DMS153 treated with DMSO at 0.1 percent for 48 hours (cell line): ENCODE results near the gene MYO18A.
A peak's percentile ranks its signal among the peaks of the same experiment; 100 is the strongest.
"Not testable (repeated sequence)": the region's sequence is repeated elsewhere in the genome, so short reads cannot be mapped to it uniquely, and the experiment has no call there.

ENCODE experiments used
- DNase-seq: peaks from one replicate; lab custom pipeline; 2025; ENCODE audit not compliant: unreplicated experiment; lab: John Stamatoyannopoulos, UW

Gene MYO18A

GRCh38 chr17:29108823-29109476, 71.2 kb downstream of the MYO18A start:
- DNase-seq, result no peak

- DNase-seq, result no peak
Observed at GRCh38 chr17:29107933-29108822, 72.0 kb downstream of the MYO18A start.

- no peak for DNase-seq
Observed at GRCh38 chr17:29107084-29107483, 73.1 kb downstream of the MYO18A start.

GRCh38 chr17:29103341-29103740, 76.9 kb downstream of the MYO18A start:
- no peak for DNase-seq

- no peak for DNase-seq
Observed at GRCh38 chr17:29102741-29103181, 77.4 kb downstream of the MYO18A start.

- DNase-seq, result no peak
Observed at GRCh38 chr17:29102046-29102445, 78.2 kb downstream of the MYO18A start.

- no peak for DNase-seq
Observed at GRCh38 chr17:29100296-29100695, 79.9 kb downstream of the MYO18A start.

- DNase-seq, result no peak
Observed at GRCh38 chr17:29099527-29099926, 80.7 kb downstream of the MYO18A start.

- DNase-seq, result no peak
Observed at GRCh38 chr17:29096094-29096493, 84.1 kb downstream of the MYO18A start.

GRCh38 chr17:29095439-29095838, 84.8 kb downstream of the MYO18A start:
- DNase-seq, result no peak

GRCh38 chr17:29094101-29094708, 86.0 kb downstream of the MYO18A start:
- no peak for DNase-seq

- no peak for DNase-seq
Observed at GRCh38 chr17:29093090-29093871, 86.9 kb downstream of the MYO18A start.

GRCh38 chr17:29091606-29092289, 88.5 kb downstream of the MYO18A start:
- DNase-seq, result peak; percentile 92

GRCh38 chr17:29090750-29091605, 89.2 kb downstream of the MYO18A start:
- DNase-seq, result no peak

GRCh38 chr17:29090108-29090507, 90.1 kb downstream of the MYO18A start:
- DNase-seq, result no peak

- DNase-seq, result peak; percentile 55
Observed at GRCh38 chr17:29089601-29090044, 90.6 kb downstream of the MYO18A start.

- not testable (repeated sequence) for DNase-seq
Observed at GRCh38 chr17:29088782-29089181, 91.4 kb downstream of the MYO18A start.

- no peak for DNase-seq
Observed at GRCh38 chr17:29086628-29087332, 93.4 kb downstream of the MYO18A start.

GRCh38 chr17:29085223-29085622, 95.0 kb downstream of the MYO18A start:
- no peak for DNase-seq
